Brain microvascular endothelial cell (primary cell): ENCODE results near the gene UBE2F.

Experiments used
- DNase-seq: peaks from one replicate; pipeline ENCODE4 v3.0.0-alpha.2; 2020
- H3K27ac ChIP-seq: fragments of 250-450 bp; sonication (Bioruptor Pico); 2 replicates; pipeline ENCODE4 v1.5.1; 2020; ENCODE audit warnings: mild to moderate bottlenecking, moderate library complexity
- H3K27me3 ChIP-seq: fragments of 250-450 bp; sonication (Bioruptor Pico); replicated peaks from 2 replicates; pipeline ENCODE4 v1.5.1; 2020; ENCODE audit warnings: mild to moderate bottlenecking
- H3K36me3 ChIP-seq: fragments of 250-450 bp; sonication (Bioruptor Pico); replicated peaks from 2 replicates; pipeline ENCODE4 v1.5.1; 2020; ENCODE audit warnings: mild to moderate bottlenecking
- H3K4me3 ChIP-seq: 2 replicates; pipeline ENCODE4 v1.5.1; 2011; ENCODE audit warnings: low read depth, mild to moderate bottlenecking, control low read depth, low read length, moderate library complexity
- CTCF ChIP-seq: IDR thresholded peaks from 2 replicates; pipeline ENCODE4 v1.5.1; 2011; ENCODE audit warnings: low read depth, mild to moderate bottlenecking, moderate library complexity, low read length, control low read depth, inconsistent platforms; ENCODE audit errors: missing control alignments
- in situ Hi-C: cut with HindIII; loops from 2 replicates; pipeline ENCODE4 v1.10.0; 2017; ENCODE audit warnings: low sequenced_read_pairs, low pct_ligation_motif_present

Gene UBE2F

GRCh38 chr2:238007924-238008323 lies 41.1 kb downstream of the UBE2F start:
- TF ChIP-seq CTCF = no peak
- H3K27me3 ChIP-seq = no peaks in the 10 kb centered on the region
- no peaks in the 10 kb centered on the region for H3K36me3 ChIP-seq
- in situ Hi-C loops = no loop called here
- H3K4me3 ChIP-seq = no peak overlapping the region
- no peak overlapping the region for H3K27ac ChIP-seq
- no peak for DNase-seq

GRCh38 chr2:238009563-238009962 lies 42.7 kb downstream of the UBE2F start:
- H3K27ac ChIP-seq = no peak overlapping the region
- no peak for DNase-seq
- no peaks in the 10 kb centered on the region for H3K27me3 ChIP-seq
- H3K36me3 ChIP-seq = no peaks in the 10 kb centered on the region
- in situ Hi-C loops = no loop called here
- TF ChIP-seq CTCF = no peak
- no peak overlapping the region for H3K4me3 ChIP-seq

- no peak overlapping the region for H3K4me3 ChIP-seq
- no peak for TF ChIP-seq CTCF
- no peak overlapping the region for H3K27ac ChIP-seq
- DNase-seq = no peak
- H3K36me3 ChIP-seq = no peaks in the 10 kb centered on the region
- H3K27me3 ChIP-seq = no peaks in the 10 kb centered on the region
- in situ Hi-C loops = no loop called here
Observed at GRCh38 chr2:238010572-238010971, 43.8 kb downstream of the UBE2F start.

- no peaks in the 10 kb centered on the region for H3K27me3 ChIP-seq
- TF ChIP-seq CTCF = no peak
- H3K4me3 ChIP-seq = no peak overlapping the region
- H3K36me3 ChIP-seq = no peaks in the 10 kb centered on the region
- in situ Hi-C loops = no loop called here
- H3K27ac ChIP-seq = no peak overlapping the region
- DNase-seq = no peak
Observed at GRCh38 chr2:238013806-238014205, 47.0 kb downstream of the UBE2F start.

- Histone ChIP-seq H3K27ac (no peak overlapping the region), H3K4me3 (no peak overlapping the region), H3K27me3 (no peaks in the 10 kb centered on the region), H3K36me3 (no peaks in the 10 kb centered on the region)
- DNase-seq = no peak
- in situ Hi-C loops = no loop called here
- peak; percentile 48 for TF ChIP-seq CTCF
Observed at GRCh38 chr2:238015705-238016104, 48.9 kb downstream of the UBE2F start.

GRCh38 chr2:238016526-238016925 lies 49.7 kb downstream of the UBE2F start:
- no peak for DNase-seq
- Histone ChIP-seq H3K36me3 (peaks cover 2% of the 10 kb centered on the region), H3K27me3 (no peaks in the 10 kb centered on the region), H3K27ac (no peak overlapping the region), H3K4me3 (no peak overlapping the region)
- in situ Hi-C loops = no loop called here
- TF ChIP-seq CTCF = no peak
